Measurements from ENCODE around the gene PTGFR. TPM values are rescaled to one million over a fixed set of nuclear protein-coding genes. Genes with fewer than 3 reads are reported as not detected.

PTGFR gene
- total and polyA plus RNA-seq, 2 of the 4 experiments (the other 2 are of a cell fraction) = 1.7 to 5.4 TPM

DNA sequence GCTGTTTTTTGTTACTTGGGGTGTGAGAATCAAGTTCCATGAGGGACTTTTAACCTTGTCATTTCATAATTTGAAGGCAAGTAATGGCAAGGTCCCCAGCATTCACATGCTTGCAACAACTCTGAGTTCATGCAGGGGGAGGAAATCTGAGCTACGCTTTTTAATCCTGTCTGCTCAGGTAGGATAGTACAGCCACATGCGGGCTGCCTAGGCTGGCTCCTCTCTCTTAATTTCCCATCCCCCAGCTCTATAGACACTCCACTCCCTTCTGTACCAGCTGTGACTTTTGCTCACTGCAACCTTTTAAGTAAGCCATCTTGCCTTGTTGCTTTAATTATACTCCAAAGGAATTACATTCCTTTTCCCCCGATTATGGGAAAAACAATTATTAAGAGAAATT lies 30.1 kb downstream of the PTGFR start:
- no peak overlapping the region for H4K91ac ChIP-seq (ENCODE audit: insufficient read depth, low read depth, low read length)
- no peak overlapping the region for H3K4me3 ChIP-seq (ENCODE audit: insufficient read depth, low read depth, low read length)
- WGBS, 2 experiments (ENCODE audit: extremely low coverage in 2 of 2, insufficient read length in 1 of 2) = 80% methylated on average over 1 of the region's 3 CpGs; no CpG with 5 or more reads in 1 of the 2 experiments
- no peaks in the 10 kb centered on the region for H3K27me3 ChIP-seq (ENCODE audit: control insufficient read depth, insufficient read depth, low read length)
- no peaks in the 10 kb centered on the region; the same call in 1 of the 2 replicates for H3K4me1 ChIP-seq (ENCODE audit: control insufficient read depth, insufficient read depth, low read length)
- in situ Hi-C loops (cut with MboI; ENCODE audit: low sequenced_read_pairs) (no loop called here), intact Hi-C loops (cut with micrococcal nuclease) (no loop called here), dilution Hi-C loops (cut with HindIII; ENCODE audit: low sequenced_read_pairs, unreplicated experiment) (no loop called here)
- DNase-seq = no peak
- no peak overlapping the region for H2BK120ac ChIP-seq (ENCODE audit: low read depth, low read length)
- no peak overlapping the region for H3K23ac ChIP-seq (ENCODE audit: low read depth, low read length)
- no peak overlapping the region for H3K14ac ChIP-seq (replicated peaks; ENCODE audit: low read depth, low read length)
- no peak for ATAC-seq (ENCODE audit: low read depth)
- no peak overlapping the region for H3K4ac ChIP-seq (ENCODE audit: low read depth, low read length)
- H3K18ac ChIP-seq (ENCODE audit: low read depth, low read length) = no peak overlapping the region
- no peak overlapping the region for H3K56ac ChIP-seq (ENCODE audit: extremely low read depth, insufficient read depth, low read length)
- no TSS peak for BruUV-seq (replicated peaks)
- H3K9me1 ChIP-seq (ENCODE audit: insufficient read depth, low read length) = no peaks in the 10 kb centered on the region
- H3K9me3 ChIP-seq (ENCODE audit: control insufficient read depth, insufficient read depth, low read length) = no peaks in the 10 kb centered on the region
- H3K79me1 ChIP-seq (ENCODE audit: low read depth in 1 of 2, low read length in 2 of 2) = no peaks in the 10 kb centered on the region
- H2AK5ac ChIP-seq (ENCODE audit: low read depth, low read length) = no peak overlapping the region
- no peak overlapping the region for H2BK5ac ChIP-seq (ENCODE audit: low read depth, low read length, poor library complexity, severe bottlenecking)
- TF ChIP-seq, protein P1, sequence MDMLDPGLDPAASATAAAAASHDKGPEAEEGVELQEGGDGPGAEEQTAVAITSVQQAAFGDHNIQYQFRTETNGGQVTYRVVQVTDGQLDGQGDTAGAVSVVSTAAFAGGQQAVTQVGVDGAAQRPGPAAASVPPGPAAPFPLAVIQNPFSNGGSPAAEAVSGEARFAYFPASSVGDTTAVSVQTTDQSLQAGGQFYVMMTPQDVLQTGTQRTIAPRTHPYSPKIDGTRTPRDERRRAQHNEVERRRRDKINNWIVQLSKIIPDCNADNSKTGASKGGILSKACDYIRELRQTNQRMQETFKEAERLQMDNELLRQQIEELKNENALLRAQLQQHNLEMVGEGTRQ (IDR thresholded peaks at IDR 0.05; ENCODE audit: low read depth, low read length) = no peak
- TF ChIP-seq MAFK (IDR thresholded peaks at IDR 0.05; ENCODE audit: low read depth, low read length) (no peak), CHD1 (IDR thresholded peaks at IDR 0.05; ENCODE audit: low read depth, low read length) (no peak), RFX5 (IDR thresholded peaks at IDR 0.05; ENCODE audit: low read depth, low read length) (no peak), BHLHE40 (IDR thresholded peaks at IDR 0.05; ENCODE audit: low read depth, low read length) (no peak), NFE2L2 (IDR thresholded peaks at IDR 0.05; ENCODE audit: low read depth, low read length) (no peak), RAD21 (IDR thresholded peaks at IDR 0.05; ENCODE audit: low read length) (no peak), FOS (IDR thresholded peaks at IDR 0.05; ENCODE audit: low read depth, low read length) (no peak), POLR2A (IDR thresholded peaks at IDR 0.05; ENCODE audit: low read depth, low read length) (no peak), MAZ (IDR thresholded peaks at IDR 0.05; ENCODE audit: borderline replicate concordance, low read depth, low read length) (no peak), MXI1 (IDR thresholded peaks at IDR 0.05; ENCODE audit: borderline replicate concordance, low read depth, low read length) (no peak), RCOR1 (IDR thresholded peaks at IDR 0.05; ENCODE audit: insufficient replicate concordance, low read length) (no peak), CEBPB (IDR thresholded peaks at IDR 0.05; ENCODE audit: low read depth, low read length) (no peak), SMC3 (IDR thresholded peaks at IDR 0.05; ENCODE audit: low read depth, low read length) (no peak)
- TF ChIP-seq, protein P2, sequence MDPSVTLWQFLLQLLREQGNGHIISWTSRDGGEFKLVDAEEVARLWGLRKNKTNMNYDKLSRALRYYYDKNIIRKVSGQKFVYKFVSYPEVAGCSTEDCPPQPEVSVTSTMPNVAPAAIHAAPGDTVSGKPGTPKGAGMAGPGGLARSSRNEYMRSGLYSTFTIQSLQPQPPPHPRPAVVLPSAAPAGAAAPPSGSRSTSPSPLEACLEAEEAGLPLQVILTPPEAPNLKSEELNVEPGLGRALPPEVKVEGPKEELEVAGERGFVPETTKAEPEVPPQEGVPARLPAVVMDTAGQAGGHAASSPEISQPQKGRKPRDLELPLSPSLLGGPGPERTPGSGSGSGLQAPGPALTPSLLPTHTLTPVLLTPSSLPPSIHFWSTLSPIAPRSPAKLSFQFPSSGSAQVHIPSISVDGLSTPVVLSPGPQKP (IDR thresholded peaks at IDR 0.05; ENCODE audit: borderline replicate concordance, low read depth, low read length) = no peak
- TF ChIP-seq, protein P3, sequence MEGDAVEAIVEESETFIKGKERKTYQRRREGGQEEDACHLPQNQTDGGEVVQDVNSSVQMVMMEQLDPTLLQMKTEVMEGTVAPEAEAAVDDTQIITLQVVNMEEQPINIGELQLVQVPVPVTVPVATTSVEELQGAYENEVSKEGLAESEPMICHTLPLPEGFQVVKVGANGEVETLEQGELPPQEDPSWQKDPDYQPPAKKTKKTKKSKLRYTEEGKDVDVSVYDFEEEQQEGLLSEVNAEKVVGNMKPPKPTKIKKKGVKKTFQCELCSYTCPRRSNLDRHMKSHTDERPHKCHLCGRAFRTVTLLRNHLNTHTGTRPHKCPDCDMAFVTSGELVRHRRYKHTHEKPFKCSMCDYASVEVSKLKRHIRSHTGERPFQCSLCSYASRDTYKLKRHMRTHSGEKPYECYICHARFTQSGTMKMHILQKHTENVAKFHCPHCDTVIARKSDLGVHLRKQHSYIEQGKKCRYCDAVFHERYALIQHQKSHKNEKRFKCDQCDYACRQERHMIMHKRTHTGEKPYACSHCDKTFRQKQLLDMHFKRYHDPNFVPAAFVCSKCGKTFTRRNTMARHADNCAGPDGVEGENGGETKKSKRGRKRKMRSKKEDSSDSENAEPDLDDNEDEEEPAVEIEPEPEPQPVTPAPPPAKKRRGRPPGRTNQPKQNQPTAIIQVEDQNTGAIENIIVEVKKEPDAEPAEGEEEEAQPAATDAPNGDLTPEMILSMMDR (conservative IDR thresholded peaks at IDR 0.05; ENCODE audit: low read depth, low read length) = no peak
- no peak overlapping the region for H3K27ac ChIP-seq (ENCODE audit: insufficient read depth, low read length)
- no peak overlapping the region for H3K4me2 ChIP-seq (ENCODE audit: low read depth, low read length)
- ChIA-PET CTCF (no interaction called here), POLR2A (ENCODE audit: unreplicated experiment) (no interaction called here)
- no peak overlapping the region for H3K9ac ChIP-seq (ENCODE audit: low read depth, low read length)
- no peaks in the 10 kb centered on the region for H3K36me3 ChIP-seq (ENCODE audit: control insufficient read depth, insufficient read depth, low read length)
- no peak overlapping the region for H2AFZ ChIP-seq (replicated peaks; ENCODE audit: low read length, poor library complexity)
- H2BK20ac ChIP-seq (ENCODE audit: low read depth, low read length) = no peak overlapping the region
- H4K20me1 ChIP-seq (ENCODE audit: insufficient read depth, low read length) = no peaks in the 10 kb centered on the region
- H2AK9ac ChIP-seq (replicated peaks; ENCODE audit: low read depth, low read length, poor library complexity) = no peak overlapping the region
- no peak overlapping the region; a peak in 1 of 4 replicates for H4K8ac ChIP-seq (ENCODE audit: low read depth in 2 of 2, low read length in 2 of 2)
- H2BK15ac ChIP-seq (ENCODE audit: low read depth, low read length) = no peak overlapping the region
- no peak overlapping the region for H4K5ac ChIP-seq (ENCODE audit: low read depth, low read length)

Data from IMR-90 (cell line).